Measurements from ENCODE around the gene FHDC1.

FHDC1 gene

DNA sequence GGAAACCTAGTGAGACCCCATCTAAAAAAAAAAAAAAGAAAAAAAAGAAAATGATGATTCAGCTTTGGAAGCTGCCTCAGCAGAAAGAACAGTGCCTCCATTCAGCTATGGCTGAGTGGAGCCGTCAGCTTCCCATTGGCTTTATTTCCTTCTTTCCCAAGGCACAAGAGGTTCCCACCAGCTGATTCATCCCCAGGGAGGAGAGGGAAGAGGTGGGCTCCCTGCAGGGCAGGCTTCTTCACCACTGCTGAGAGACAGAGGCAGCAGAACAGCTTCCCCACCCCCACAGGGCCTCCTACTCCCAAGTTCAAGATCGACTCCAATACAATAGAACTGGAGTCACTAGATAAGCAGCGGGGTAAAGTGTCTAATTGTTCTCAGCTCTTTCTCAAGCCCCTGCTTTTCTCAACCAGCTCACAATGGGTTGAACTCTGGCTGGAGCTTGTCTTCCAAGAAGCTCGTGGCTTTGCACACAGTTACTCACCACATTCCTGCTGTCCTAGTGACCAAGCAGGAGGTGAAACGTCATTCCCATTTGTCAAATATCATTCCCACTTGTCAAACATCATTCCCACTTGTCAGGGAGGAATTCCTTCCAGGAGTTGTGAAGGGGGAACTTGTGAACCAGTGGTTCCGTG lies 47.8 kb downstream of the FHDC1 start:
- DNase-seq = no peak

DNA sequence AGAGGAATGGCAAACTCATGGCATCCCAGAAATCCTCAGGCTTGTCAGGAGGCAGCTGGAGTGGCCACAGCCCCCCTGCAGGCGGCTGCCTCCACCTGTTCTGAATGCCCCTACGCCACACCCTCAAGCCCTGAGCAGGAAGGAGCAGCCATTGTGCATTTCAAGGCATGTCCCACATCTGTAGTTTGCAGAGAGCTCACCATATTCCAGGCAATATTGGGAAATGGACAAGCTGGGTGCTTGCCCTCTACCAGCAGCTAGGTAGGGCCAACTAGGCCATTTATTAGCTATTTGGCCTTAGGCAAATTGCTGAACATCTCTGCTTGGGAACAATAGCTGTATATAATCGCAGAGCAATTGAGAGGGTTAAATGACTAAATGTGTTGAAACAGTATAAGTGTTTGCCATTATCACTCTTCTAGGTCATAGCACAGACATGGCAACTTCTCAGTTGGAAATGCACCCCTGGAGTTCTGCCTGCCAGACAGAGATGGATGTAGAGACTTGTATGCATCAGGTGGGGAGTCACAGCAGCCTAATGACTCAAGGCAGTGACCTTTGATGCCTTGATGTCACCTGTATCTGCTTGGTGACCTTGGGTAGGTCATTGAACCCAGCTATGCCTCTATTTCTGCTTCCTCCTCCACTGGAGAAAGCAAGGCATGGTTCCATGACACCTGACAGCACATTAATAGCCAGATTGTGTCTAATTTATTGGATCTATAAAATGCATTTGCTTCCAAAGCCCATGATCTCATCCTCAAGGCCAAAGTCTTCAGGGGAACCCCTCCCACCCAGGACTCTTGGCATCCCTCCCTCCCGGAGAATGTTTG lies 52.8 kb downstream of the FHDC1 start:
- no peak for DNase-seq

DNA sequence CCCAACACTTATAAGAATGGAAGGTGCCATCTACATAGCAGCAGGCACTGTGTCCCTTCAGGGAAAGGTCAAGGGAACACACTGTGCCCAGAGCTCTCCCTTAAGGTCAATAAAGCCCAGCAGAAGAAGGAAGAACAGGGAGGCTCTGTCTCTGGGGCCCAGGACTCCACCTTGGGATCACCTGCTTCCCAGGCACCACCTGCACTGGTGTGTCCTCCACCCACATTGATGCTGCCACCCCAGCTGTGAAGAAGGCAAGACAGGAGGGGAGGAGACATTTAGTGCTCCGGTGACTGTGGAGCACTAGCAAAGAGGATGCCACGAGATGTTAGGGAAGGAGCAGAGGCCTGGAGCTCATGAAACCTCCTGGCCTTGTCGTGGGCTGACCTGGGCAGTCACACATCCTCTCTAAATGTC lies 53.4 kb downstream of the FHDC1 start:
- DNase-seq = no peak

GRCh38 chr4:152990471-152991131 lies 54.5 kb downstream of the FHDC1 start:
- DNase-seq = no peak

- no peak for DNase-seq
These were observed 55.3 kb downstream of the FHDC1 start for GRCh38 chr4:152991398-152991797.

DNA sequence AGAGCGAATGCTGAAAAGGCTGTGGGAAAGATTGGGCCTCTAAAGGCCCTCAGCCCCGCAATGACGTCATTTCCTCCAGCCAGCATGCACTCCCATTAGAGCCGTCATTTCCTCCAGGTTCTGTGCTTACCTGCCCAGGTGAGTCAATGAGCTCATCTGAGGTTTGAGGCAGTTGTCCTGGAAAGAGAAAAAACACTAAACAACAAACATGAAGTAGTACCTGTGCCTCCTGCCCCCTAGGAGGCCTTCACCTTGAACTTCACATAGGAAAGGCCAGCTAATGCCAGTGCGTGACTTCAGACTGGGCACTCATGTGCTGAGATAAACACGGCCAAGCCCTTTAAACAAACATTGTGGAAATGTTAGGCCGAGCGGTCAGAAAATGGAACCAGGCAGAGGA lies 55.9 kb downstream of the FHDC1 start:
- no peak for DNase-seq

DNA sequence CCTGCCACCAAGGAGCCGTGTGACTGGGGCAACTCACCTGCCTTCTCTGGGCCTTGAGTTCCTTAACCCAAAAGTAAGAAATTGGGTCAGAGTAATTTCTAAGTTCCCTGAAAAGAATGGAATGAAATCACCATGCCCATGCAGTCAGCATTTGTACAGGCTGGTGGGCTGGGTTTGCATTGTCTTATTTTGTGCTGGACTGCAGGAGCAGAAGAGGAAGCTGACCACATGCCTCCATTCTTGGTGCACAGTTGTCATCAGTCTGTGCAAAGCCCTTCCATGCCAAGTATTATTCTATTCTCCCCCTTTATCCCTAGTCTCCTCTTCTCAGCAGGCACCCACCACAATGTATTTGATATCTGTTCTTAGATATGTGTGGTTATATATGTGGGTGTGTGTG lies 56.3 kb downstream of the FHDC1 start:
- DNase-seq = no peak

DNA sequence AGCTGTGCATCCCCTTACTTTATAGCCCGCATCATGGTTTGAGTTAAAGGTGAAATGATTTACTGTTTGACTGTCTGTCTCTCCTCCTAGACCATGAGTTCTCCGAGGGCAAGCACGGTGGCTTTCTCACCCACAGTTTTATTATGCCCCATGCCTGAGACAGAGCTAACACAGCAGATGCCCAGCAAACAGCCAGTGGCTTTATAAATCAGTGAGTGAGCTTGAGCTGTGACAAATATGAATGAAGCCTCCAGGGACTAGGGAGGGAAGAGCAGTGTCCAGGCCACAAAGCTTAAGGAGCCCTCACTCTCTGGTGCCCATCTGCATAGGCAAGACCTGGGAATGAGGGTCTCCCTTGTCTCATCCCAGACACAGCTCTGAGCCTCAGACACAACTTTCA lies 57.9 kb downstream of the FHDC1 start:
- no peak for DNase-seq

DNA sequence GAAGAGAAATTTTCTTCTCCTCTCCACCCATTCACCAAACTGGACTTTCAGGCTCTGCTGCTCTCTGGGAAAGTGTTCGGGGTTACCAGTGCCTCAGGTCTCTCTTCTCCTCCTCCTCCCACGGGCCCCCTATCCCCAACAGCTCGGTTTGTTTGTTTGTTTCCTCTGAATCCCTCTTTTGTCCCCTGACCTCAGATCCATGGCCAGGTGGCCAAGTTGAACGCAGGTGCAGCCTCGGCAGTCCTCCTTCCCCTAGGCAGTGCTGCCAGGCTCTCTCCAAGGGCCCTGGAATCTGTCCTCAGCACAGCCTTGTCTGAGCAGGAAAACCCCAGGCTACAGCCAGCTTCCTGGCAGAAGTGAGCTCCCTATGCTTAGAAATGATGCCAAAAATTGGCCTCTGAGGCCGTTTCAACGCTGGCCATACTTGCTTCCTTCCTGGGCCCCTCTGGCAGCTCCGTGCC lies 60.0 kb downstream of the FHDC1 start:
- peak; percentile 77 to 88 for DNase-seq

GRCh38 chr4:152996672-152997071 lies 60.5 kb downstream of the FHDC1 start:
- DNase-seq = peak; percentile 39 to 55

DNA sequence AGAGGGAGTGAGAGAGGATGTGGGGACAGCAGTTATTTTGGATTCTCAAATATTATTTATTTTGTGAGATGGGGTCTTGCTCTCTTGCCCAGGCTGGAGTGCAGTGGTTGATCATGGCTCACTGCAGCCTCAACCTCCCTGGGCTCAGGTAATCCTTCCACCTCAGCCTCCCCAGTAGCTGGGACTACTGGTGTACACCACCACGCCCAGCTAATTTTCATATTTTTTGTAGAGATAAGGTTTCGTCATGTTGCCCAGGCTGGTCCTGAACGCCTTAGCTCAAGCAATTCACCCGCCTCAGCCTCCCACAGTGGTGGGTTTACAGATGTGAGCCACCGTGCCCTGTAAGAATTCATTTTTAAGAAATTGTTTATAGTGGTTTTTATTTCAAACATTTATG lies 61.2 kb downstream of the FHDC1 start:
- no peak for DNase-seq

DNA sequence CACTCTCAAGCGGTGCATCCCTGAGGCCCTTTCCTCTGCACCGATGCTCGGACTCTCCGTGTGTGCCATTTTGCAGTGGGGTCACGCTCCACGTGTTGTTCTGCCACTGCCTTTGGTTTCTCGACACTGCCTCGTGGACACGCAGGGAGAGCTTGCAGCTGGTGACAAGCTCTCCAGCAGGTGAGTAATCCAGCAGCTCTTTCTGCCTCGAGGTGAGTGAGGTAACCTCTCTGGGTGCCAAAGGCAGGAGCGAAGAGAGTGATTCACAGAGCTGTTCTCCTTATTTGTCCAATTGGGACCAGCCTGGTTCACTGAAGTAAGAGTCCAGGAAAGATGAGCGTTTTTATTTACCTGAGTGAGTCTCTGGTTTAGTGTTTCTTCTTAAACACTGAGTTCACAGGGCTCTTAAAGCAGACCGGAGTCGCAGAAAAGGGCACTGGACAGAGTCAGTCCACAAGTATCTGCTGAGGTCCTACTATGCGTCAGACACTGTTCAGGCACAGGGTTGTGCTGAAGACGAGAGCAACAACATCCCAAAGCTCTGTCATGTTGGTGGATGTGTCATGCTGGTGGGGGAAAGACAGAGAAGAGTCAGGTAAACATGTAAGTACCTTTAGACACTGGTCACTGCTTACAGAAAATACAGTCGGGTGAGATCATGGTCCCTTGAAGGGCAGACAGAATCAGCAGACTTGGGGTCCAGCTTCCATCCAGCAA lies 61.8 kb downstream of the FHDC1 start:
- no peak for DNase-seq

- no peak for DNase-seq
These were observed 62.7 kb downstream of the FHDC1 start for GRCh38 chr4:152998861-152999260.

DNA sequence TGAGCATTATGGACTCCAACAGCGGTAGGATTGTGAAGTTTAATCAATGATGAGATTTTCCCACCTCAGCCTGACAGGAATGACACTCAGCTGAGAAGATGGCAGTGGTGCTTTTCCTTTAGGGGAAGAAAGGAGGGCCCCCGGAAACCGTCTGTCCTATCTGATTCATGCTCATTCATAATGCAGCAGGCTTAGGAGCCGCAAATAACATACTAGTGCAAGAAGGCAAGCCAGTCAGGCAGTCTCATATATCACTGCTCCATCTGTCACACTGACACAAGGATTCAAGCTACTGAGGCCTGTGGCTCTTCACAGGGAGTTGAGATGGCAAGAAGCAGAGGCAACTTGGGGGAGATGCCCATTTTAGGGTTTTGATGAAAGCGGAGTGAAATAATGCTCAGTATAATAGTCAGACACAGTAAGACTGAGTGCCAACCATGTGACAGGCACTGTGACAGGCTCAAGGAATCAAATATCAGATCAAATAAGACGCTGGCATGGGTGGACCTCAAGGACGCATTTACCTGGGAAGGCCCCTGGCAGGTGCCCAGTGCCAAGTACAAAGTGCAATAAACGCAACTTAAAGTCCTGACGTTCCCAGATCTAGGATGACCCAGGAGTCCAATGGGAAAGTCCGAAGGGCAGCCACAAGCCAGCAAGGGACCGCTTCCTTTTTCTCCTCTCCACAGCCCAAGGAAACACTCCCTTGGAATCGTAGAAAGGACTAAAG lies 63.4 kb downstream of the FHDC1 start:
- DNase-seq = peak; percentile 27 to 35

DNA sequence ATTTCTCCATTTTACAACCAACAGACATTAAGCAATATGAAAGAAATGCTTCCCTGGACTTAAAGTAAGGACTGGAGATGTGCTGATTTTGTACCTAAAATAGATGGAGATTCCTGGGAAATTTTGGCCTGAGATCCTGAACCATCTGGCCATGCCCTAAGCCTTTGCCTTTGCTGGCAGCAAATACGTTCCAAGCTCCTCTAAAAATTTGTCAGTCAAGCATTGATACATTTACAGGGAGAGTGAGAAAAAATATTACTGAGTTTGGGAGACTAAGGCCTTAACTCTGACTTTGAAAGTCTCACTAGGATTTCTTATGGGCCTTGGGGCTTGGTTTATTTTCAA lies 63.9 kb downstream of the FHDC1 start:
- DNase-seq = no peak

DNA sequence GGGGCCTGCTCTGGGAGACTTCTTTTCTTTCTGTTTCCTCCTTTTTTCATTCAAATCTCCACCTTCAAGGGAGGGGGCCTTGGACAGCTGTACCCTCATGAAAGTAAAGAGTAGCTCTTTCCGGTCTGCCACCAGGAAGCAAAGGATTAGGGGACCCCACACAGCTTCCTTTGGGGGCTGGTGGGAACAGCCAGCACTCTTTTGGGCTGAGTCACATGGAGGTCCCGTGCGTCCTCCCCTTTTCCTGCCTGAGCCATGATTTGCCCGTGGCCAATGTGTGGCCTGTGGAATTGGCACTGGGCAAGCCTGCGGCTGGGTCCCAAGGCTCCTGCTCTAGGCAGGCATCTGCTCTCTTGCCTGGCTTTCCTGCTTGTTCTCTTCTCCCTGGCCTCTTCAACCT lies 65.5 kb downstream of the FHDC1 start:
- peak in 1 of 2 experiments; percentile 16 for DNase-seq

- no peak for DNase-seq
These were observed 66.0 kb downstream of the FHDC1 start for GRCh38 chr4:153002110-153002509.

- DNase-seq = no peak
These were observed 68.1 kb downstream of the FHDC1 start for GRCh38 chr4:153004081-153004850.

- peak; percentile 17 to 21 for DNase-seq
These were observed 69.8 kb downstream of the FHDC1 start for GRCh38 chr4:153005899-153006381.

DNA sequence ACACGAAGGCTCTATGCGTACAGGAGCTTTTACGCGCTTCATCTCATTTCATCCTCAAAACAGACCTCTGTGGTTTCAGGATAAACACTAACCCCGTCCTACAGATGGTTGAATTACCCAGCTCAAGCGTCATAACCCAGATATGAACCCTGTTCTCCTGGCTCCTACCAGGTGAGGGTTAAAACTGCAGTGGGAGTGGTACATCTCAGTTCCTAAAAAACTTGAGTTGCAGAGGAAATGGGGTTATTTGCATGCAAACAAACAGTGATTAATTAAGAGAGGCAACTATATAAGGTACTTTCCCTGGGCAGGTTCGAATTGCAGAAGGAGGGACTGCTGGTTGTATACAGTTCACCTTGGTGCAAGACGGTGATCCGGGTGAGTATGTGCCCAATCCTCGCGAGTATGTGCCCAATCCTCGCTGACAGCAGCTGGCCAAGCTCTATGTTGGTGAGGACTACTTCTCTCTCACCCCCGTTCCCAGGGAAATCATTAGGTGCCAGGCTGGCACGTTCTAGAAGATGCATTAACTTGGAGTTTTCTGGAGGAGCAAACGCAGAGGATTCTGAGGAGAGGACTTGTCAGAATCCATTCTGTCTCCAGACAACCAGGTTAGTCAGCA lies 72.6 kb downstream of the FHDC1 start:
- no peak for DNase-seq

DNA sequence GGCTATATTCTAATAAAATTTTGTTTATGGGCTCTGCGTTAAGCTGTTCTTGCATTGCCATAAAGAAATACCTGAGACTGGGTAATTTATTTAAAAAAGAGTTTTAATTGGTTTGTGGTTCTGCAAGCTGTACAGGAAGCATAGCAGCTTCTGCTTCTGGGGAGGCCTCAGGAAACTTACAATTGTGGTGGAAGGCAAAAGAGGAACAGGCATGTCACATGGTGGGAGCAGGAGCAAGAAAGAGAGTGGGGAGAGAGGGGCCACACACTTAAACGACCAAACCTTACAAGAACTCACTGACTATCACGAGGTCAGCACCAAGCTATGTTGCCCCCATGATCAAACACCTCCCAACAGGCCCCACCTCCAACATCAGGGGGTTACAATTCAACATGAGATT lies 74.0 kb downstream of the FHDC1 start:
- peak; percentile 78 to 85 for DNase-seq

Data from Kasumi-1 (cell line).